GM20000 (cell line): ENCODE measurements around the gene SNX17.
"Not testable (repeated sequence)": the region's sequence is repeated elsewhere in the genome, so short reads cannot be mapped to it uniquely, and the experiment has no call there.

ENCODE experiments used
- DNase-seq: peaks from one replicate; pipeline ENCODE4 v3.0.0; 2012; ENCODE audit warnings: low spot score
- TF ChIP-seq, protein P1 (sequence below): IDR thresholded peaks from 2 replicates; pipeline ENCODE4 v1.5.1; 2012; ENCODE audit warnings: mild to moderate bottlenecking, control low read depth; ENCODE audit errors: extremely low read depth, missing control alignments

Gene SNX17

DNA sequence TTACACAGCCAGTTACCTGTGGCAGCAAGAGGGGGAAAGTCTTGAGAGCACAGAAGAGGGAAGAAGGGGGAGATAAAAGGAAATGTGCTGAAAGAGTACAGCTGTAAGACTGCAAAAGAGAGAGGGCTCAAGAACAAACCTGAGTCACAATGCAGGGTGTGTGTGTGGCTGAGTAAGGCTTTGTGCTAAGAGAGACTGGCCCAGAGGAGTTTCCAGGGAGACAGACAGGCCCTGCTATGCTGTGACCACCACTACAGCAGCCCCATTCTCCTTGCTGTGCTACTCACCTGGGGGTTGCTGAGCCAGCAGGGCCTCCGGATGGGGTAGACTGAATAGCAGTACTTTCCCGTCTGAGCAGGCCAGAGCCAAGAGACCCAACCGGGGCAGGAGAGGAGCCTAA is 35.1 kb upstream of the SNX17 start:
- TF ChIP-seq, protein P1, sequence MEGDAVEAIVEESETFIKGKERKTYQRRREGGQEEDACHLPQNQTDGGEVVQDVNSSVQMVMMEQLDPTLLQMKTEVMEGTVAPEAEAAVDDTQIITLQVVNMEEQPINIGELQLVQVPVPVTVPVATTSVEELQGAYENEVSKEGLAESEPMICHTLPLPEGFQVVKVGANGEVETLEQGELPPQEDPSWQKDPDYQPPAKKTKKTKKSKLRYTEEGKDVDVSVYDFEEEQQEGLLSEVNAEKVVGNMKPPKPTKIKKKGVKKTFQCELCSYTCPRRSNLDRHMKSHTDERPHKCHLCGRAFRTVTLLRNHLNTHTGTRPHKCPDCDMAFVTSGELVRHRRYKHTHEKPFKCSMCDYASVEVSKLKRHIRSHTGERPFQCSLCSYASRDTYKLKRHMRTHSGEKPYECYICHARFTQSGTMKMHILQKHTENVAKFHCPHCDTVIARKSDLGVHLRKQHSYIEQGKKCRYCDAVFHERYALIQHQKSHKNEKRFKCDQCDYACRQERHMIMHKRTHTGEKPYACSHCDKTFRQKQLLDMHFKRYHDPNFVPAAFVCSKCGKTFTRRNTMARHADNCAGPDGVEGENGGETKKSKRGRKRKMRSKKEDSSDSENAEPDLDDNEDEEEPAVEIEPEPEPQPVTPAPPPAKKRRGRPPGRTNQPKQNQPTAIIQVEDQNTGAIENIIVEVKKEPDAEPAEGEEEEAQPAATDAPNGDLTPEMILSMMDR: no peak
- DNase-seq: no peak

DNA sequence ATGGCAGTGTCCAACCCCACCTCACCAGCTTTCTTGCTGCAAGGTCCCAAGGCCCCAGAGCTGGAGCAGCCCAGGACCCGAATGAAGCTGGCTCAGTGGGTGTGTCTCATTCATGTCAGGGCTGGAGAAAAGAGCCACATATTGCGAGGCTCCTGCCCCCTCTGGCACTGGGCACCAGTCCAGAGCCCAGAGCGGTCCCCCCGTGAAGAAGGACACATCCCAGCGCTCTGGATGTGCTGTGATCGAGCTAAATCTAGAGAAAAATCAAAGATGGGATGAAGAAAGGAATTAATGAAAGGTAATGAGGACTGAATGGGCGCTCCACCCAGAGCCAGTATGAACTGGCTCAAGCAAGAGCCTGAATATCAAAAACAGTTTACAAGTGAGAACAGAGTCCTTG is 34.2 kb upstream of the SNX17 start:
- TF ChIP-seq, protein P1: no peak
- DNase-seq: no peak

DNA sequence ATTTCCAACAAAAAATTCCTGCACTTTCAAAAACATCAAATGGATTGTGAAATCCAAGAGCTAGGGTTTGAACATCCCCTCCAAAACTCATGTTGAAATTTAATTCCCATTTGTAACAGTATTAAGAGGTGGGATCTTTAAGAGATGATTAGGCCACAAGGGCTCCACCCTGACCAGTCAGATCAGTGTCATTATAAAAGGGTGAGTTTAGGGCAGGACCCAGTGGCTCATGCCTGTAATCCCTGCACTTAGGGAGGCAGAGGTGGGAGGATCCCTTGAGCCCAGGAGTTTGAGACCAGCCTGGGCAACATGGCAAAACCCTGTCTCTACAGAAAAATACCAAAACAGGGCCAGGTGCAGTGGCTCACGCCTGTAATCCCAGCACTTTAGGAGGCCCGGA is 22.8 kb upstream of the SNX17 start:
- TF ChIP-seq, protein P1: no peak
- DNase-seq: no peak

DNA sequence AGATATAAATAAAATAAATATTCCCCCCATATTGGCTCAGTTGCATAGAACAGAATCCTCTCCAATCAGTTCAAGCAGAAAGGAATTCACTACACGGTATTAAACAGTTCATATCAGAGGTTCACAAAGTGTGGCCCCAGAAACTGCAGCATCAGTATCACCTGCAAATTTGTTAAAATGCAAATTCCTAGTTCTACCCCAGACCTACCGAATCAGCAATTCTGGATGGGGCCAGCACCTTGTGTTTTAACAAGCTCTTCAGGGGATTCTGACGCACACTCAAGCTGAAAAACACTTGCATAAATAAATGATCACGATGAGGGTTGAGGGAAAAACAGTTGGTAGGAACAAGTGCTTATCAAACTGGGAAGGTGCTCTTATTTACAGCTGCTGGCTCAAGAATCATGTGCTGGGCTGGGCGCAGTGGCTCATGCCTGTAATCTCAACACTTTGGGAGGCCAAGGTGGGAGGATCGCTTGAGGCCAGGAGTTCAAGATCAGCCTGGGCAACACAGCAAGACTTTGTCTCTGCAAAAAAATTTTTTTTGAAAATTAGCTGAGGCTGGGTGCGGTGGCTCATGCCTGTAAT is 20.2 kb upstream of the SNX17 start:
- DNase-seq: no peak
- TF ChIP-seq, protein P1: no peak

DNA sequence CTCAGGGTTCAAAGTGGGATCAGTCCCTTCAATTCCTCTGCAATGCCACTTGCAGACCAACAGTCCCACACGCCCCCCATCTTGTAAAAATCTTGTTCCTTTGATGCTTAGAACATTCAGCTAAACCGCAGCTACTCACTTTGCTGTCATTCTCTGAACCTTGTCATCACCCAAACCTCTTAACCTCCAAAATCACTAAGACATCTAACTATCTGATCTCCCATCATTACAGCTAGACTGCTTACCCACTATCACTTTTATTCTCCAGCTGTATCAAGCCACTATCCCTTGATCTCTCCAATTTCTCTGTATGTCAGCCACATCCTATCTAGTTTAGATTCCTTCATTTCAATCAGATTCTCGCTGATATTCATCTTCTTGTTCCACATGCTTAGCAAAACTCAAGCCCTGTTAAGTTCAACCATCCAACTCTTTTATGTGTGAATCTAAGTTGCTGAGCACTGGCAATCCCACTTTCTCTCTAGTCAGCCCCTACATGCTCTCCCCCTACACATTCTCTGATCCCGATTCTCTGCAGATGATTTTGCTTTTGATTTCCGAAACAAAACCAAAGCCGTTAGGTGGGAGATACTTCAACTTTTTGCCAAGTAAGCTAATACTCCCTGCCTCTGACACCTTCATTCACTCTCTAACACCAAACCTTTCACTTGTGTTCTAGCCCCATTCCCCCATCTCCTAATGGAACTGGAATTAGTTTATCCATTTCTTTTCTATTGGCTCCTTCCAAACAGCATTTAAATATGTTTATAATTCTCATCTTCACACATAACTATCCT is 18.4 kb upstream of the SNX17 start:
- DNase-seq: no peak
- TF ChIP-seq, protein P1: no peak

DNA sequence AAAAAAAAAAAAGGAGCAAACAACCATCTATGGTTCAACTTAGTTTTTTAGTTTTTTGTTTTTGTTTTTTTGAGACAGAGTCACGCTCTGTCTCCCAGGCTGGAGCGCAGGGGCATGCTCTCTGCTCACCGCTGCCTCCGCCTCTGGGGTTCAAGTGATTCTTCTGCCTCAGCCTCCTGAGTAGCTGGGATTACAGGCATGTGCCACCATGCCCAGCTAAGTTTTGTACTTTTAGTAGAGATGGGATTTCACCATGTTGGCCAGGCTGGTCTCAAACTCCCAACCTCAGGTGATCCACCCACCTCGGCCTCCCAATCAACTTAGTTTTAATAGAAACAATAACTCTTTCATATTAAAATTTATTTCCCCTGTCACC is 17.0 kb upstream of the SNX17 start:
- not testable (repeated sequence) for DNase-seq

DNA sequence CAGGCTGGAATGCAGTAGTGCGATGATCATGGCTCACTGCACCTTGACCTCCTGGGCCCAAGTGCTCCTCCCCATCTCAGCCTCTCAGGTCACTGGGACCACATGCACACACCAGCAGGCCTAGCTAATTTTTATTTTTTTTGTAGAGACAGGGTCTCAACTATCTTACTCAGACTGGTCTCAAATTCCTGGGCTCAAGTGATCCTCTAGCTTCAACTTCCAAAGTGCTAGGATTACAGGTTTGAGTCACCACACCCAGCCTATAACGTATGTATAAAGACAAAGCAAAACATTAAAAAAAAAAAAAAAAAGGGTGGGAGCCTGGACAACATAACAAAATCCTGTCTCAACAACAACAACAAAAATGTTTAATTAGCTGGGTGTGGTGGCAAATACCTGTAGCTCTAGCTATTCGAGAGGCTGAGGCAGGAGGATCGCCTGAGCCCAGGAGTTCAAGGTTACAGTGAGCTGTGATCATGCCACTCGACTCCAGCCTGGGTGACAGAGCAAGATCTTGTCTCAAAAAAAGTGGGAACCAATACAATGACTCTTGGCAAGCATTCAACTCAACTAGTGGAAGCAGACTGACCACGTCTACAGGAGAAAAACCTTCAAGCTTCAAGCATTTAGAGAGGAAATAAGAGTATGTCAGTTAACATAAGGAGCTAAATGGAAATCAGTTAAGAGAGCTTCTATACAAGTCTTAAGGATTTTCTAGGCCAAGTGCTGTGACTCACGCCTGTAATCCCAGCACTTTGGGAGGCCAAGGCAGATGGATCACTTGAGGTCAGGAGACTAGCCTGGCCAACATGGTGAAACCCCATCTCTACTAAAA is 16.4 kb upstream of the SNX17 start:
- TF ChIP-seq, protein P1: no peak
- no peak for DNase-seq
